C1 segment of cervical spinal cord (tissue), 14 donors: ENCODE measurements around the gene GARIN5B.

Experiments
- DNase-seq, 14 donors: peaks; one replicate each; lab custom pipeline; 2025; lab: John Stamatoyannopoulos, UW

The GARIN5B gene

GRCh38 chr19:55324662-55325061 is 38.4 kb downstream of the GARIN5B start:
- no peak for DNase-seq

GRCh38 chr19:55322204-55322885 is 40.7 kb downstream of the GARIN5B start:
- no peak for DNase-seq

GRCh38 chr19:55321466-55322137 is 41.5 kb downstream of the GARIN5B start:
- no peak for DNase-seq

- no peak for DNase-seq
Measured at GRCh38 chr19:55320844-55321419, 42.1 kb downstream of the GARIN5B start.

- peak in 5 of 14 donors; percentile 6 to 57 (median 12) for DNase-seq
Measured at GRCh38 chr19:55319785-55320184, 43.3 kb downstream of the GARIN5B start.

GRCh38 chr19:55316646-55317045 is 46.4 kb downstream of the GARIN5B start:
- no peak for DNase-seq

GRCh38 chr19:55315956-55316525 is 47.0 kb downstream of the GARIN5B start:
- DNase-seq: no peak

- no peak for DNase-seq
Measured at GRCh38 chr19:55314396-55314795, 48.7 kb downstream of the GARIN5B start.

DNA sequence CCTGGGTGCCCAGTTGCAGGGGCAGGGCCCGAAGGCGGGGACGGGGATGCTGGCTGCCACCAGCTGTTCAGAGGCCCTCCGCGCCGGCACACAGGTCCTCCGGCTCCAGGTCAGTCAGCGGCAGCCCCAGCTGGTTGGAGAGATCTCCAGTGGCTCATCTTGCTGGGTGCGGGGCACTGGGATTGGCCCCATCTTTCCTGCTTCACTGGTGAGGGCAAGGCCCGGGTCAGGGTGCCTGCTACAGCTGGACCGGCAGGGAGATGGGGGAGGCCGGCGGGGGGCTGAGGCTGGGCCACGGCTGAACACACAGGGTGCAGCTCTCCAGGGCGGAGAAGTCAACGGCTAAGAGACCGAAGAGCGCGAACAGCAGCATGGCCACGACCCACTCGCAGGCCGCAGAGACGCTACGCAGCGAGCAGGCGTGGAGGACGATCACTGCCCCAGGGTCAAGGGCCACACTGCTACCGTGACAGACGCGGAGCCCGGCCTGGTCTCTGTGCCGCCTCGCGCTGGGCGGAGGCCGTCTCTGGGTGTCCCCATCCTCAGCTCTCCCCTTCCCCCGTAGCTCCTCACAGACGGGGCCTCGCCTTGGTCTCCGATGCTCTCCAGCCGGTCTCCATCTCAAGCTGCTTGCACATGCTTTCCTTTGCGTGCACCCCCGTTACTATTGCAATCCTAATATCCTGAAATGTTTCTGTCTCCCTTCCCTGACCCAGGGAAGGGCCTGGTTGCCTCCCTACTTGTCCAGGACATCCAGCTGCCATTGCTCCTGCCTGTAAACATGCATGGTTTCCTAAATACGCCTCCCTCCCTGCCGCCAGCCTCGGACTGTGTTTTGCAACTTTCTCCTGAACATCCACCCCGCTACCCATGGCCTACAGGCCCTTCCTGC is 50.2 kb downstream of the GARIN5B start:
- no peak for DNase-seq

DNA sequence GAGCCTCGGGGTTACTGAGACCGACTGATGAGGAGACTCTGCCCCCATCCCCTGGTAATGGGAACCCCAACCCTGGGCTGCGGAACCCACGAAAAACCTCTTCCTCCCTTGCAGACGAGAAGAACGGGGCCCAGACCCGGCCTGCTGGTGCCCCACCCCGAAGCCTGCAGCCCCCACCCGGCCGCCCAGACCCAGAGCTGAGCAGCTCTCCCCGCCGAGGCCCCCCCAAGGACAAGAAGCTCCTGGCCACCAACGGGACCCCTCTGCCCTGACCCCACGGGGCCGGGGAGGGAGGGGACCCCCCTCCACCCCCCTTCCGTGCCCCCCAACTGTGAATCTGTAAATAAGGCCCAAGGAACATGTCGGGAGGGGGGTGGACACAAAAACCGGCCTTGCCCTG is 51.3 kb downstream of the GARIN5B start:
- no peak for DNase-seq

- no peak for DNase-seq
Measured at GRCh38 chr19:55311397-55311796, 51.7 kb downstream of the GARIN5B start.

GRCh38 chr19:55310498-55310897 is 52.6 kb downstream of the GARIN5B start:
- no peak for DNase-seq

DNA sequence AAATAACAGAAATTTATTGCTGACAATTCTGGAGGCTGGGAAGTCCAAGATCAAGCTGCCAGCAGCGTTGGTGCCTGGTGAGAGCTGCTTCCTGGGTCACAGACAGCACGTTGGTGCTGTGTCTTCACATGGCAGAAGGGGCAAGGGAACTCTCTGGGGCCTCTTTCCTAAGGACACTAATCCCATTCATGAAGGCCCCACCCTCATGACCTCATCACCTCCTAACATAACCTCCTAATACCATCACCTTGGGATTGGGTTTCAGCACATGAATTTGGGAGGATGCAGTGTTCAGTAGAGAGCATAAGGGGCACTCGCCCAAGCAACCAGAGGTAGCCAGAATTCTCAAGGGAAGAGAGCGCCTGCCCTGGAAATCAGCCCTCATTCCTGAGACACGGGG is 53.6 kb downstream of the GARIN5B start:
- no peak for DNase-seq

DNA sequence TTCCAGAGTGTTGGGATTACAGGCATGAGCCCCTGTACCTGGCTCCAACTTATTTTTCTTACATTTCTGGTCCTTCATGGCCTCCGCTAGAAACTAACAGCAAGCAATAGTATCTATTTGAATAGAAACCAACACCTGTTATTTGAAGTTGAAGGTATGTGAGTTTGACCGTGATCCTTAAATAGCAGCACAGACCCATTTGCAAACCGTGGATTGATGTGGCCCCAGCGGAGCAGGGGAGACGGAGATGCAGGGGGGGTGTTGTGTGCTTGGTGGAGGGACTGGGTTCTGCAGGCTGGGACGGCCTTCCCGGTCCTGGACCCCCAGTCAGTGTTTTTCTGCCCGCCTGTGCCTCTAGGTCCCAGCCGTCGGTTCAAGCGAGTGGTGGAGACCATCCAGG is 54.8 kb downstream of the GARIN5B start:
- DNase-seq: no peak

GRCh38 chr19:55306712-55307111 is 56.3 kb downstream of the GARIN5B start:
- DNase-seq: no peak

DNA sequence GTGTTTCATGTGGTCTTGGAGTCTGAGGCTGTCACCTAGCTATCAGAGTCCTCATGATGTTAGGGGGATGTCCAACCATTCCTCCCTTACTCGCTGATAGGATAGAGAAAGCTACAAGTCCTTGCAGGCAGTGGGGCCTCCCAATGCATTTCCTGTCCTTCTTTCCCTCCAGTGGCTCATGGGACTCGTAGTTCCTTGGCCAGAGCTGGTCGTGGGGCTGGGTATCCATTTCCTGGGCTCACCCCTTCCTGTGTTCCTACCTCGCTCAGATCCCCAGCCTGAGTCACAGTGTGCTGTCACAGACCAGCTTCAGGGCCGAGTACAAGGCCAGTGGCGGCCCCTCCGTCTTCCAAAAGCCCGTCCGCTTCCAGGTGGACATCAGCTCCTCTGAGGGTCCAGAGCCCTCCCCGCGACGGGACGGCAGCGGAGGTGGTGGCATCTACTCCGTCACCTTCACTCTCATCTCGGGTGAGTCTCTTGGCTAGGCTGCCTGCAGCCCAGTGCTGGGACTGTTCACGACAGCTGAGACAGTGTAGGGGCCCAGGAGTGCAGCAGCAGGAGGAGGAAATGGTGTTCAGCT is 57.0 kb downstream of the GARIN5B start:
- no peak for DNase-seq

DNA sequence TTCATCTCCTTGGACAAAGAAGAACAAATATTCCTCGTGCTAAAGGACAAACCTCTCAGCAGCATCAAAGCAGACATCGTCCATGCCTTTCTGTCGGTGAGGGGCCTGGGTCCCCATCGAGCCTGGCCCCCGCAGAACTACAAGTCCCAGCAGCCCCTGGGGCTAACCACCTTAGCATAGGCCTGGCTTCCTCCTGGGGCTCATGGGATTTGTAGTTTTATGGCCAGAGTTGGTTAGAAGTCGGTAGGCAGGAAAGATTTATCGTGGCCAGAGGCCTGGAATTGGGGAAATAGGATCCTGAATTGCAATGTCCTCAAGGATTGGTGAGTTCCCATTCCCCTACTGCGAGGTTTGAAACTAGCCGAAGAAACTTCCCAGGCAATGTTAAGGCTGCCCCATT is 57.6 kb downstream of the GARIN5B start:
- peak in 1 of 14 donors; percentile 8 for DNase-seq

DNA sequence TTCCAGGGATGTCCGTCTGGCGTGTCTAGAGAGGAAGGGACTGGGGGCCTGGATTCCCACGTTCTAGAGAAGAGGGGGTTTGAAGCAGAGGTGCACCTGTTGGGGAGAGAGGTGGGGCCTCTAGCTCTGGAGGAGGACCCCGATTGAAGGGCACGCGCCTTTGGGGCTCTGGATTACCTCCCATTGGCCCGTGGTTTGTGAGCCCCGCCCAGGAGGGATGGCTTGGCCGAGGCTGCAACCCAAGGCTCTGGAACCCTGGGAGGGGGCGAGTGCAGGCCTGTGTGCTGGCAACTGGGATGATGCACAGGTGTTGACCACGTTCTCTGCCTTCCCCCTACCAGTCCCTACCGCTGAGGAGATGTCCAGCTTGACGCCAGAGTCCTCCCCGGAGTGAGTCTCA is 58.1 kb downstream of the GARIN5B start:
- no peak for DNase-seq
